Ishikawa (cell line): ENCODE measurements around the gene BLOC1S3.

ENCODE experiments used
- CEBPB ChIP-seq: IDR thresholded peaks from 2 replicates; pipeline ENCODE4 v1.6.1; 2012
- CREB1 ChIP-seq: IDR thresholded peaks from 2 replicates; pipeline ENCODE4 v1.6.1; 2012; ENCODE audit warnings: low read depth
- EGR1 ChIP-seq: IDR thresholded peaks from 2 replicates; pipeline ENCODE4 v1.6.1; 2012
- EP300 ChIP-seq: IDR thresholded peaks from 2 replicates; pipeline ENCODE4 v1.6.1; 2012; ENCODE audit warnings: borderline replicate concordance
- FOXM1 ChIP-seq: IDR thresholded peaks from 2 replicates; pipeline ENCODE4 v1.6.1; 2012; ENCODE audit warnings: low read depth, borderline replicate concordance
- MAX ChIP-seq: IDR thresholded peaks from 2 replicates; pipeline ENCODE4 v1.6.1; 2012
- NFIC ChIP-seq: IDR thresholded peaks from 2 replicates; pipeline ENCODE4 v1.6.1; 2012
- RAD21 ChIP-seq: IDR thresholded peaks from 2 replicates; pipeline ENCODE4 v1.6.1; 2012; ENCODE audit warnings: low read depth
- TAF1 ChIP-seq: IDR thresholded peaks from 2 replicates; pipeline ENCODE4 v1.6.1; 2012; ENCODE audit warnings: low read depth, mild to moderate bottlenecking
- TCF12 ChIP-seq: IDR thresholded peaks from 2 replicates; pipeline ENCODE4 v1.6.1; 2012; ENCODE audit warnings: low read depth
- TEAD4 ChIP-seq: IDR thresholded peaks from 2 replicates; pipeline ENCODE4 v1.6.1; 2012
- USF1 ChIP-seq: IDR thresholded peaks from 2 replicates; pipeline ENCODE4 v1.6.1; 2012
- YY1 ChIP-seq: IDR thresholded peaks from 2 replicates; pipeline ENCODE4 v1.6.1; 2012; ENCODE audit warnings: low read depth
- ZBTB7A ChIP-seq: IDR thresholded peaks from 2 replicates; pipeline ENCODE4 v1.6.1; 2012; ENCODE audit warnings: low read depth
- TF ChIP-seq, protein P1 (sequence below): IDR thresholded peaks from 2 replicates; pipeline ENCODE4 v1.6.1; 2012; ENCODE audit warnings: low read depth, mild to moderate bottlenecking

The BLOC1S3 gene

GRCh38 chr19:45161738-45162607, 16.6 kb upstream of the BLOC1S3 start:
- TF ChIP-seq RAD21, result peak; percentile 41; the same call in 1 of the 2 replicates
- TF ChIP-seq ZBTB7A, result no peak

GRCh38 chr19:45162608-45163143, 15.9 kb upstream of the BLOC1S3 start:
- TF ChIP-seq TCF12, result no peak
- TF ChIP-seq EGR1, result no peak
- TF ChIP-seq TEAD4, result no peak
- TF ChIP-seq TAF1, result no peak
- TF ChIP-seq ZBTB7A, result no peak
- TF ChIP-seq CEBPB, result no peak
- no peak for TF ChIP-seq MAX
- TF ChIP-seq NFIC, result no peak
- TF ChIP-seq YY1, result no peak

DNA sequence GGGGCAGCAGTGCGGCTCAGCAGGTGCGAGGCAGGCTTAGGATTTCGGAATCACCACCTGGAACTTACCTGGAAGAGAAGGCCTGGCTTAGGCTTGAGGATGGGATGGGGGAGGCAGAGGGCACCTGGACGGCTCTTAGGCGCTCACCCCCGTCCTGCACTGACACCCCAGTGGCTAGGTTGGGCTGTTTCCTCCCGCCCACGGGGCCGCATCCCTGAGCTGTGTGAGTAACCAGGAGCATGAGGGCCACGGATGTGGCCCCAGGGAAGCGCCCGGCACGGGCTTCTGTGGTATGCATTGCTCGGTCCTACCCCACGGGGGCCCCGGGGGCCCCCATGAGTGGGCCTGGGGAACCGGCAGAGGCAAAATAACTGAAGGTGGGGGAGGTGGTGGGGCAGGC, 15.4 kb upstream of the BLOC1S3 start:
- TF ChIP-seq MAX (no peak), TEAD4 (no peak), CREB1 (no peak), FOXM1 (no peak), NFIC (no peak), ZBTB7A (no peak), EGR1 (no peak), USF1 (no peak), YY1 (no peak), RAD21 (no peak), CEBPB (no peak), TAF1 (no peak), TCF12 (no peak), EP300 (no peak)
- TF ChIP-seq, protein P1, sequence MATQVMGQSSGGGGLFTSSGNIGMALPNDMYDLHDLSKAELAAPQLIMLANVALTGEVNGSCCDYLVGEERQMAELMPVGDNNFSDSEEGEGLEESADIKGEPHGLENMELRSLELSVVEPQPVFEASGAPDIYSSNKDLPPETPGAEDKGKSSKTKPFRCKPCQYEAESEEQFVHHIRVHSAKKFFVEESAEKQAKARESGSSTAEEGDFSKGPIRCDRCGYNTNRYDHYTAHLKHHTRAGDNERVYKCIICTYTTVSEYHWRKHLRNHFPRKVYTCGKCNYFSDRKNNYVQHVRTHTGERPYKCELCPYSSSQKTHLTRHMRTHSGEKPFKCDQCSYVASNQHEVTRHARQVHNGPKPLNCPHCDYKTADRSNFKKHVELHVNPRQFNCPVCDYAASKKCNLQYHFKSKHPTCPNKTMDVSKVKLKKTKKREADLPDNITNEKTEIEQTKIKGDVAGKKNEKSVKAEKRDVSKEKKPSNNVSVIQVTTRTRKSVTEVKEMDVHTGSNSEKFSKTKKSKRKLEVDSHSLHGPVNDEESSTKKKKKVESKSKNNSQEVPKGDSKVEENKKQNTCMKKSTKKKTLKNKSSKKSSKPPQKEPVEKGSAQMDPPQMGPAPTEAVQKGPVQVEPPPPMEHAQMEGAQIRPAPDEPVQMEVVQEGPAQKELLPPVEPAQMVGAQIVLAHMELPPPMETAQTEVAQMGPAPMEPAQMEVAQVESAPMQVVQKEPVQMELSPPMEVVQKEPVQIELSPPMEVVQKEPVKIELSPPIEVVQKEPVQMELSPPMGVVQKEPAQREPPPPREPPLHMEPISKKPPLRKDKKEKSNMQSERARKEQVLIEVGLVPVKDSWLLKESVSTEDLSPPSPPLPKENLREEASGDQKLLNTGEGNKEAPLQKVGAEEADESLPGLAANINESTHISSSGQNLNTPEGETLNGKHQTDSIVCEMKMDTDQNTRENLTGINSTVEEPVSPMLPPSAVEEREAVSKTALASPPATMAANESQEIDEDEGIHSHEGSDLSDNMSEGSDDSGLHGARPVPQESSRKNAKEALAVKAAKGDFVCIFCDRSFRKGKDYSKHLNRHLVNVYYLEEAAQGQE, result no peak

GRCh38 chr19:45163751-45164460, 14.7 kb upstream of the BLOC1S3 start:
- no peak for TF ChIP-seq TAF1
- TF ChIP-seq, protein P1, result no peak
- TF ChIP-seq MAX, result no peak
- no peak for TF ChIP-seq CREB1
- no peak for TF ChIP-seq TEAD4
- no peak for TF ChIP-seq TCF12
- no peak for TF ChIP-seq RAD21
- TF ChIP-seq ZBTB7A, result no peak
- no peak for TF ChIP-seq YY1
- TF ChIP-seq EGR1, result no peak
- no peak for TF ChIP-seq FOXM1
- no peak for TF ChIP-seq NFIC
- no peak for TF ChIP-seq USF1
- no peak for TF ChIP-seq EP300
- no peak for TF ChIP-seq CEBPB
